Tibial nerve (tissue), 4 donors: ENCODE data around the gene EPS8L3. TPM values are rescaled to one million over a fixed set of nuclear protein-coding genes. Genes with fewer than 3 reads are reported as not detected.

Experiments used
- DNase-seq, 2 donors: peaks; one replicate each; pipeline ENCODE4 v3.0.0-alpha.2; 2019; ENCODE audit warnings: low spot score in 2 of 2
- H3K27ac ChIP-seq, 4 donors: fragments of 200-600 bp; sonication (generic) in 3 of 4; one replicate each; pipeline ENCODE4 v1.5.1; 2017 to 2019; ENCODE audit warnings: mild to moderate bottlenecking in 1 of 4
- H3K27me3 ChIP-seq, 2 donors: fragments of 200-600 bp; sonication (generic) in 1 of 2; one replicate each; pipeline versions ENCODE4 v1.5.1 to v1.6.0; 2017 to 2019
- H3K36me3 ChIP-seq, 3 donors: fragments of 200-600 bp; sonication (generic); one replicate each; pipeline ENCODE4 v1.5.1; 2018 to 2019
- H3K4me1 ChIP-seq, 4 donors: fragments of 200-600 bp; sonication (generic) in 3 of 4; one replicate each; pipeline ENCODE4 v1.5.1; 2017 to 2019
- H3K4me3 ChIP-seq, 4 donors: fragments of 200-600 bp; sonication (generic) in 3 of 4; one replicate each; pipeline ENCODE4 v1.5.1; 2017 to 2019; ENCODE audit warnings: mild to moderate bottlenecking in 1 of 4, moderate library complexity in 1 of 4
- H3K9me3 ChIP-seq, 4 donors: fragments of 200-600 bp; sonication (generic) in 3 of 4; one replicate each; pipeline ENCODE4 v1.5.1; 2017 to 2019
- EP300 ChIP-seq, 2 donors: sonication (generic); formaldehyde crosslinking; IDR thresholded peaks; one replicate each; pipeline ENCODE4 v1.6.1; 2017; ENCODE audit warnings: antibody characterized with exemption in 2 of 2, mild to moderate bottlenecking in 1 of 2
- POLR2A ChIP-seq, 2 donors: fragments of 450-650 bp; IDR thresholded peaks; one replicate each; pipeline ENCODE4 v1.6.1; 2017; ENCODE audit warnings: antibody characterized with exemption in 2 of 2, mild to moderate bottlenecking in 2 of 2, moderate library complexity in 2 of 2
- WGBS, 2 donors: methylation state at CpG; one replicate each; pipeline ENCODE4 v1.1.5; 2018; 5-methylcytosine and 5-hydroxymethylcytosine counted together
- total RNA-seq, 4 donors: library from RNA; depleted of rRNA; stranded (reverse); fragments of >200 nt; gene quantifications; one replicate each; pipeline ENCODE4 v1.1.0, GENCODE V29; 2016
- TF ChIP-seq, protein P1 (sequence below), 5 experiments: fragments of 200-600 bp in 3 of 5; fragments of 450-650 bp in 2 of 5; sonication (generic) in 3 of 5; IDR thresholded peaks; one replicate each; pipeline ENCODE4 v1.5.1; 2016 to 2019; ENCODE audit warnings: antibody characterized with exemption in 5 of 5, mild to moderate bottlenecking in 3 of 5, moderate library complexity in 2 of 5

EPS8L3 gene
- total RNA-seq, 4 donors from 2014 or later, result not detected

DNA sequence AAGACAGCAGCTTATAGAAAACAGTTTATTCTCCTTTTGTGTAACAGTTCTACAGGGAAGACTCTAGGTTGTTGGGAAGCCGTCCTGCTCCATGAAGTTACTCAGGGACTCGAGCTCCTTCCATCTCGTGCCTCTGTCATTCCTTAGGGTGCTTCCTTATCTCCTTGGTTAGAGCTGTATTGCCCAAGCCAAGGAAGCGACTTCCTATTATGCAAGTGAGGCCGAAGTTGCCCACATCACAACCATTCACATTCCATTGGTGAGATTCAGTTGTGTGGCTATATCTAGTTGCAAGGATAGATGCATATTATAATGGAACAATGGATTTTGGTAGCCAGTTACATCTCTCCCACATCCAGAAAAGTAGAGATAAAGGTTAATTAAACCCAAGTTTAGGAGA lies 42.7 kb downstream of the EPS8L3 start:
- no peak overlapping the region for H3K27ac ChIP-seq
- WGBS, 2 donors, result 81 to 85% methylated on average over 5 of the region's 5 CpGs
- H3K4me3 ChIP-seq, result no peak overlapping the region
- TF ChIP-seq POLR2A (IDR thresholded peaks at IDR 0.05) (no peak), EP300 (IDR thresholded peaks at IDR 0.05) (no peak)
- TF ChIP-seq, protein P1, sequence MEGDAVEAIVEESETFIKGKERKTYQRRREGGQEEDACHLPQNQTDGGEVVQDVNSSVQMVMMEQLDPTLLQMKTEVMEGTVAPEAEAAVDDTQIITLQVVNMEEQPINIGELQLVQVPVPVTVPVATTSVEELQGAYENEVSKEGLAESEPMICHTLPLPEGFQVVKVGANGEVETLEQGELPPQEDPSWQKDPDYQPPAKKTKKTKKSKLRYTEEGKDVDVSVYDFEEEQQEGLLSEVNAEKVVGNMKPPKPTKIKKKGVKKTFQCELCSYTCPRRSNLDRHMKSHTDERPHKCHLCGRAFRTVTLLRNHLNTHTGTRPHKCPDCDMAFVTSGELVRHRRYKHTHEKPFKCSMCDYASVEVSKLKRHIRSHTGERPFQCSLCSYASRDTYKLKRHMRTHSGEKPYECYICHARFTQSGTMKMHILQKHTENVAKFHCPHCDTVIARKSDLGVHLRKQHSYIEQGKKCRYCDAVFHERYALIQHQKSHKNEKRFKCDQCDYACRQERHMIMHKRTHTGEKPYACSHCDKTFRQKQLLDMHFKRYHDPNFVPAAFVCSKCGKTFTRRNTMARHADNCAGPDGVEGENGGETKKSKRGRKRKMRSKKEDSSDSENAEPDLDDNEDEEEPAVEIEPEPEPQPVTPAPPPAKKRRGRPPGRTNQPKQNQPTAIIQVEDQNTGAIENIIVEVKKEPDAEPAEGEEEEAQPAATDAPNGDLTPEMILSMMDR (IDR thresholded peaks at IDR 0.05), result no peak
- DNase-seq, result no peak
- H3K36me3 ChIP-seq, result no peaks in the 10 kb centered on the region
- H3K4me1 ChIP-seq, result peaks cover 0 to 13% (median 0%) of the 10 kb centered on the region in 4 donors
- H3K9me3 ChIP-seq, result no peaks in the 10 kb centered on the region
- H3K27me3 ChIP-seq, result no peaks in the 10 kb centered on the region

- no peak for TF ChIP-seq POLR2A (IDR thresholded peaks at IDR 0.05)
- TF ChIP-seq, protein P1 (IDR thresholded peaks at IDR 0.05), result no peak
- no peak for TF ChIP-seq EP300 (IDR thresholded peaks at IDR 0.05)
- Histone ChIP-seq H3K27ac (no peak overlapping the region), H3K27me3 (no peaks in the 10 kb centered on the region), H3K4me3 (no peak overlapping the region), H3K9me3 (no peaks in the 10 kb centered on the region), H3K4me1 (peaks cover 0 to 13% (median 0%) of the 10 kb centered on the region in 4 donors), H3K36me3 (no peaks in the 10 kb centered on the region)
- WGBS, 2 donors, result 59 to 62% methylated on average over 5 of the region's 5 CpGs
- DNase-seq, result no peak
Observed at GRCh38 chr1:109719337-109719837, 44.3 kb downstream of the EPS8L3 start.

DNA sequence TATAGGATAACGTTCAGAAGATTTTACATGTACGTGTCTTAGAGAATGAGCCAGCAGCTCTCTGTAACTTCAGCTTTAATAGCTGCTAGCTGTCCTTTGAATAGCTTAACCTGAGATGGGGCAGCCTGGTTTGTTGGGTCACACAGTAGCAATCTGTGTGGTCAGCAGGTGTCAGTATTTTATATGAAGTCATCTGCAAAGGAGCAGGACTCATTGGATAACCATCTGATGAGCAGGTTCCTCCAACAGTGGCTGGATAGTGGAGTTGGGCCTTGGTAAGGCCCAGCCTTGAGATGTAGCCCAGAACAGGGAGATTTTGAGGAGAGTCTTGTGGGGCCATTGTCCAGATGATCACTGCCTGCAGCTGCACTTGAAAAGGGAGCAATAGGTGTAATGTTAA lies 45.2 kb downstream of the EPS8L3 start:
- no peak for DNase-seq
- Histone ChIP-seq H3K36me3 (no peaks in the 10 kb centered on the region), H3K4me1 (peaks cover 0 to 13% (median 0%) of the 10 kb centered on the region in 4 donors), H3K9me3 (no peaks in the 10 kb centered on the region), H3K27ac (no peak overlapping the region), H3K4me3 (no peak overlapping the region), H3K27me3 (no peaks in the 10 kb centered on the region)
- 81 to 86% methylated on average over 2 of the region's 2 CpGs for WGBS, 2 donors
- no peak for TF ChIP-seq EP300 (IDR thresholded peaks at IDR 0.05)
- TF ChIP-seq, protein P1 (IDR thresholded peaks at IDR 0.05), result no peak
- TF ChIP-seq POLR2A (IDR thresholded peaks at IDR 0.05), result no peak

DNA sequence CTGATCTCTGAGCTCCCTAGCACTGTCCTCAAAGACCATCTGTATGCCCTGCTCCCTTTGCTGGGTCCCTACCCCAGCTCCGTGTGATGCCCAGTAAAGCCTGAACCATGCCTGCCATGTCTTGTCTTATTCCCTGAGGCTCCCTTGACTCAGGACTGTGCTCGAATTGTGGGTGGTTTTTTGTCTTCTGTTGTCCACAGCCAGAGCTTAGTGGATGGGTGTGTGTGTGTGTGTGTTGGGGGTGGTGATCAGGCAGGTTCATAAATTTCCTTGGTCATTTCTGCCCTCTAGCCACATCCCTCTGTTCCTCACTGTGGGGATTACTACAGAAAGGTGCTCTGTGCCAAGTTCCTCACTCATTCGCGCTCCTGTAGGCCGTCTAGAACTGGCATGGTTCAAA lies 46.0 kb downstream of the EPS8L3 start:
- TF ChIP-seq POLR2A (IDR thresholded peaks at IDR 0.05), result no peak
- Histone ChIP-seq H3K9me3 (no peaks in the 10 kb centered on the region), H3K4me3 (no peak overlapping the region), H3K4me1 (peaks cover 0 to 13% (median 0%) of the 10 kb centered on the region in 4 donors), H3K27me3 (no peaks in the 10 kb centered on the region), H3K36me3 (no peaks in the 10 kb centered on the region), H3K27ac (no peak overlapping the region)
- WGBS, 2 donors, result 77 to 81% methylated on average over 5 of the region's 5 CpGs
- DNase-seq, result no peak

- Histone ChIP-seq H3K4me1 (peaks cover 0 to 13% (median 0%) of the 10 kb centered on the region in 4 donors), H3K9me3 (no peaks in the 10 kb centered on the region), H3K36me3 (no peaks in the 10 kb centered on the region), H3K27me3 (peaks cover 0 to 7% of the 10 kb centered on the region in 2 donors), H3K4me3 (no peak overlapping the region), H3K27ac (peak overlapping the region in 1 of 4 donors; percentile 15)
- WGBS, 2 donors, result 72 to 81% methylated on average over 3 of the region's 3 CpGs
- no peak for DNase-seq
- TF ChIP-seq EP300 (IDR thresholded peaks at IDR 0.05) (no peak), POLR2A (IDR thresholded peaks at IDR 0.05) (no peak)
- TF ChIP-seq, protein P1 (IDR thresholded peaks at IDR 0.05), result no peak
Observed at GRCh38 chr1:109716570-109717090, 47.1 kb downstream of the EPS8L3 start.
